ENCODE results near the gene SPAG4.

SPAG4 gene

GRCh38 chr20:35660122-35660937 is 44.7 kb downstream of the SPAG4 start:
- no peak for DNase-seq

GRCh38 chr20:35661053-35661452 is 45.4 kb downstream of the SPAG4 start:
- no peak for DNase-seq

GRCh38 chr20:35661908-35662307 is 46.3 kb downstream of the SPAG4 start:
- DNase-seq = no peak

- DNase-seq = no peak
These were observed 46.9 kb downstream of the SPAG4 start for GRCh38 chr20:35662551-35662950.

- DNase-seq = peak; percentile 4
These were observed 48.2 kb downstream of the SPAG4 start for GRCh38 chr20:35663516-35664465.

GRCh38 chr20:35664466-35665206 is 49.0 kb downstream of the SPAG4 start, which contains the start of the genes CPNE1 and RBM12:
TSS of gene CPNE1 (minus strand) at chr20:35664900. CDS start at chr20:35632923, 31,977 bp downstream.
TSS of gene RBM12 (minus strand) at chr20:35664900. CDS start at chr20:35655322, 9,578 bp downstream.
- DNase-seq = peak; percentile 75

GRCh38 chr20:35665949-35666288 is 50.3 kb downstream of the SPAG4 start:
- DNase-seq = no peak

- DNase-seq = no peak
These were observed 53.6 kb downstream of the SPAG4 start for GRCh38 chr20:35669221-35669620.

- no peak for DNase-seq
These were observed 54.1 kb downstream of the SPAG4 start for GRCh38 chr20:35669681-35670080.

Measured in NCI-H1694 treated with DMSO at 0.1 percent for 48 hours (cell line).